ENCODE data around the gene KIF26B. TPM values are rescaled to one million over a fixed set of nuclear protein-coding genes. Genes with fewer than 3 reads are reported as not detected.

The KIF26B gene
- polyA plus RNA-seq, 1 donor (not counting 4 experiments of a cell fraction or from before 2014, with no cell fraction given), result 0.58 TPM

DNA sequence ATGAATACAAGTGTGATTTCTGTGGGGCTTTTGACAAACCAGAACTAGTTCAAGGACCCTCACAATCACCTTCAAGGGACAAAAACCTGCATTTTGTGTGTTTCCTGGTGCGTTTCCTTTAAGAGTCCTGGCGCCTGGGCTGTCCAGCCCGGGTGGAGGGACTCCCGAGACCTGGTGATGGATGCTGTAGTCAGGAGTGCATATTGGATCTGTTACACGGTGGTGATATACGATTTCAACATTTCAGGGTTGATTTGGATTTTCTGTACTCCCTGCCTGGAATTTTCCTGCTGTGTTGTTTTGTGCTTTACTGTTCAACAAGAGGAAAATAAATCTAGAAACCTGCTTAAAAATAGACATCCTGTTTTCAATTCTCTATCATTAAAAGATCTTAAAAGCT lies 162.0 kb downstream of the KIF26B start:
- no peaks in the 10 kb centered on the region for H3K9me3 ChIP-seq (ENCODE audit: control insufficient read depth, low read depth, low read length)
- peaks cover 5% of the 10 kb centered on the region for H3K4me1 ChIP-seq (ENCODE audit: control insufficient read depth, extremely low read depth, insufficient read depth, low read length)
- no peaks in the 10 kb centered on the region for H3K27me3 ChIP-seq (ENCODE audit: control insufficient read depth, extremely low read depth, insufficient read depth, low read length)
- no peak overlapping the region for H2AFZ ChIP-seq (ENCODE audit: control insufficient read depth, low read length)
- H3K27ac ChIP-seq (ENCODE audit: control insufficient read depth, insufficient read depth, low read length), result no peak overlapping the region
- FAIRE-seq, result no peak
- no peak overlapping the region for H3K4me3 ChIP-seq (ENCODE audit: control insufficient read depth in 2 of 3, extremely low read depth in 1 of 3, insufficient read depth in 2 of 3, low read depth in 1 of 3, low read length in 3 of 3)
- H3K4me2 ChIP-seq (ENCODE audit: control insufficient read depth, extremely low read depth, insufficient read depth, low read depth, low read length), result no peak overlapping the region
- DNase-seq (ENCODE audit: low read depth, low spot score), result no peak
- H3K79me2 ChIP-seq (ENCODE audit: control insufficient read depth, insufficient read depth, low read length), result no peaks in the 10 kb centered on the region
- dilution Hi-C loops (cut with MboI; ENCODE audit: extremely low pct_ligation_motif_present, low sequenced_read_pairs), result no loop called here
- no peaks in the 10 kb centered on the region for H4K20me1 ChIP-seq (ENCODE audit: control insufficient read depth, extremely low read depth, insufficient read depth, low read length)
- TF ChIP-seq EZH2 (IDR thresholded peaks at IDR 0.05; ENCODE audit: low read length) (no peak), CTCF (optimal IDR thresholded peaks at IDR 0.05 in 1 of 3, IDR thresholded peaks at IDR 0.05 in 1 of 3, conservative IDR thresholded peaks at IDR 0.05 in 1 of 3; ENCODE audit: extremely low read depth in 1 of 3, insufficient read depth in 2 of 3, low read length in 3 of 3) (no peak)
- no peaks in the 10 kb centered on the region for H3K36me3 ChIP-seq (ENCODE audit: control insufficient read depth in 2 of 2, extremely low read depth in 1 of 2, insufficient read depth in 2 of 2, low read length in 2 of 2)
- H3K9me1 ChIP-seq (ENCODE audit: control insufficient read depth, extremely low read depth, insufficient read depth, low read length), result no peaks in the 10 kb centered on the region
- H3K9ac ChIP-seq (ENCODE audit: control insufficient read depth, extremely low read depth, insufficient read depth, low read length), result no peak overlapping the region

GRCh38 chr1:245317217-245317616 lies 162.4 kb downstream of the KIF26B start:
- Histone ChIP-seq H3K4me2 (ENCODE audit: control insufficient read depth, extremely low read depth, insufficient read depth, low read depth, low read length) (no peak overlapping the region), H3K27ac (ENCODE audit: control insufficient read depth, insufficient read depth, low read length) (no peak overlapping the region), H3K9me1 (ENCODE audit: control insufficient read depth, extremely low read depth, insufficient read depth, low read length) (no peaks in the 10 kb centered on the region), H3K4me3 (ENCODE audit: control insufficient read depth in 2 of 3, extremely low read depth in 1 of 3, insufficient read depth in 2 of 3, low read depth in 1 of 3, low read length in 3 of 3) (no peak overlapping the region), H2AFZ (ENCODE audit: control insufficient read depth, low read length) (no peak overlapping the region), H4K20me1 (ENCODE audit: control insufficient read depth, extremely low read depth, insufficient read depth, low read length) (no peaks in the 10 kb centered on the region), H3K9me3 (ENCODE audit: control insufficient read depth, low read depth, low read length) (no peaks in the 10 kb centered on the region), H3K27me3 (ENCODE audit: control insufficient read depth, extremely low read depth, insufficient read depth, low read length) (no peaks in the 10 kb centered on the region), H3K4me1 (ENCODE audit: control insufficient read depth, extremely low read depth, insufficient read depth, low read length) (peaks cover under 1% of the 10 kb centered on the region), H3K79me2 (ENCODE audit: control insufficient read depth, insufficient read depth, low read length) (no peaks in the 10 kb centered on the region), H3K36me3 (ENCODE audit: control insufficient read depth in 2 of 2, extremely low read depth in 1 of 2, insufficient read depth in 2 of 2, low read length in 2 of 2) (no peaks in the 10 kb centered on the region), H3K9ac (ENCODE audit: control insufficient read depth, extremely low read depth, insufficient read depth, low read length) (no peak overlapping the region)
- dilution Hi-C loops (cut with MboI; ENCODE audit: extremely low pct_ligation_motif_present, low sequenced_read_pairs), result no loop called here
- no peak for TF ChIP-seq CTCF (optimal IDR thresholded peaks at IDR 0.05 in 1 of 3, IDR thresholded peaks at IDR 0.05 in 1 of 3, conservative IDR thresholded peaks at IDR 0.05 in 1 of 3; ENCODE audit: extremely low read depth in 1 of 3, insufficient read depth in 2 of 3, low read length in 3 of 3)
- TF ChIP-seq EZH2 (IDR thresholded peaks at IDR 0.05; ENCODE audit: low read length), result no peak
- FAIRE-seq, result no peak
- DNase-seq (ENCODE audit: low read depth, low spot score), result no peak
